HEK293 (cell line): ENCODE measurements around the gene NCKAP5.

Experiments used
- CTCF ChIA-PET: fragments of 350-600 bp; formaldehyde crosslinking; extraction: SDS; loops from one replicate; lab custom pipeline; 2021; ENCODE audit warnings: antibody characterized with exemption; lab: Yijun Ruan, JAX
- POLR2A ChIA-PET: fragments of 300-600 bp; formaldehyde crosslinking; extraction: SDS; loops from one replicate; lab custom pipeline; 2020; ENCODE audit warnings: antibody characterized with exemption, inconsistent platforms; lab: Yijun Ruan, JAX
- H3K27ac ChIP-seq: fragments of 200-500 bp; sonication (Bioruptor generic); 2 replicates; pipeline ENCODE4 v1.5.1; 2014; ENCODE audit warnings: low read depth, low read length, control low read depth, inconsistent platforms; ENCODE audit errors: extremely low read depth
- H3K36me3 ChIP-seq, 2 experiments: fragments of 200-500 bp in 1 of 2; sonication (Bioruptor generic) in 1 of 2; 1 replicate in 1 of 2; 2 replicates in 1 of 2; pipeline ENCODE4 v1.5.1; 2014 to 2017; ENCODE audit warnings: inconsistent platforms in 2 of 2, low read length in 2 of 2; ENCODE audit not compliant: control insufficient read depth in 2 of 2, insufficient read depth in 1 of 2
- H3K4me1 ChIP-seq: fragments of 200-500 bp; sonication (Bioruptor generic); 2 replicates; pipeline ENCODE4 v1.5.1; 2014; ENCODE audit warnings: mild to moderate bottlenecking, low read length, inconsistent platforms; ENCODE audit not compliant: control insufficient read depth, insufficient read depth
- H3K4me3 ChIP-seq: 2 replicates; pipeline ENCODE4 v1.5.1; 2011; ENCODE audit warnings: low read depth, mild to moderate bottlenecking, control low read depth, low read length, moderate library complexity
- H3K9me3 ChIP-seq: fragments of 200-500 bp; sonication (Bioruptor generic); 2 replicates; pipeline ENCODE4 v1.5.1; 2014; ENCODE audit warnings: low read depth, low read length, inconsistent platforms; ENCODE audit not compliant: control insufficient read depth, insufficient read depth
- ATF2 ChIP-seq: fragments of 450-650 bp; formaldehyde crosslinking; IDR thresholded peaks from 2 replicates; pipeline ENCODE4 v1.5.1; 2016; ENCODE audit warnings: missing biosample characterization, missing genetic modification characterization, low read depth
- GFI1B ChIP-seq: fragments of 450-650 bp; formaldehyde crosslinking; IDR thresholded peaks from 2 replicates; pipeline ENCODE4 v1.5.1; 2016; ENCODE audit warnings: missing biosample characterization, missing genetic modification characterization
- IKZF3 ChIP-seq: fragments of 450-650 bp; IDR thresholded peaks from 2 replicates; pipeline ENCODE4 v1.5.0; 2018; ENCODE audit warnings: missing biosample characterization, mild to moderate bottlenecking, missing genetic modification characterization, moderate library complexity
- KLF1 ChIP-seq: fragments of 450-650 bp; formaldehyde crosslinking; IDR thresholded peaks from 2 replicates; pipeline ENCODE4 v1.5.1; 2016; ENCODE audit warnings: missing biosample characterization, missing genetic modification characterization
- MZF1 ChIP-seq: fragments of 450-650 bp; formaldehyde crosslinking; IDR thresholded peaks from 2 replicates; pipeline ENCODE4 v1.5.1; 2017; ENCODE audit warnings: missing biosample characterization, missing genetic modification characterization, borderline replicate concordance
- OVOL3 ChIP-seq: fragments of 450-650 bp; formaldehyde crosslinking; IDR thresholded peaks from 2 replicates; pipeline ENCODE4 v1.5.1; 2016; ENCODE audit warnings: missing biosample characterization, missing genetic modification characterization
- PRDM1 ChIP-seq: fragments of 450-650 bp; formaldehyde crosslinking; IDR thresholded peaks from 2 replicates; pipeline ENCODE4; 2016; ENCODE audit warnings: missing biosample characterization, missing genetic modification characterization
- SP3 ChIP-seq: fragments of 450-650 bp; formaldehyde crosslinking; IDR thresholded peaks from 2 replicates; pipeline ENCODE4 v1.5.1; 2016; ENCODE audit warnings: missing biosample characterization, missing genetic modification characterization
- SP7 ChIP-seq: fragments of 450-650 bp; formaldehyde crosslinking; IDR thresholded peaks from 2 replicates; pipeline ENCODE4 v1.5.1; 2016; ENCODE audit warnings: missing biosample characterization, missing genetic modification characterization
- TSHZ1 ChIP-seq: fragments of 450-650 bp; formaldehyde crosslinking; IDR thresholded peaks from 2 replicates; pipeline ENCODE4 v1.5.1; 2016; ENCODE audit warnings: missing biosample characterization, missing genetic modification characterization, borderline replicate concordance
- YY1 ChIP-seq: fragments of 450-650 bp; formaldehyde crosslinking; IDR thresholded peaks from 2 replicates; pipeline ENCODE4 v1.5.1; 2018; ENCODE audit warnings: missing biosample characterization, missing genetic modification characterization
- ZBTB17 ChIP-seq: fragments of 450-650 bp; formaldehyde crosslinking; IDR thresholded peaks from 2 replicates; pipeline ENCODE4 v1.5.1; 2016; ENCODE audit warnings: missing biosample characterization, missing genetic modification characterization
- ZFP41 ChIP-seq: fragments of 450-650 bp; formaldehyde crosslinking; IDR thresholded peaks from 2 replicates; pipeline ENCODE4 v1.5.1; 2016; ENCODE audit warnings: missing biosample characterization, missing genetic modification characterization, borderline replicate concordance
- ZIC2 ChIP-seq: fragments of 450-650 bp; formaldehyde crosslinking; IDR thresholded peaks from 2 replicates; pipeline ENCODE4 v1.5.1; 2016; ENCODE audit warnings: missing biosample characterization, missing genetic modification characterization
- ZNF140 ChIP-seq: fragments of 450-650 bp; formaldehyde crosslinking; IDR thresholded peaks from 2 replicates; pipeline ENCODE4 v1.5.1; 2016; ENCODE audit warnings: missing biosample characterization, missing genetic modification characterization
- ZNF202 ChIP-seq: fragments of 450-650 bp; formaldehyde crosslinking; IDR thresholded peaks from 2 replicates; pipeline ENCODE4 v1.5.1; 2016; ENCODE audit warnings: missing biosample characterization, missing genetic modification characterization, borderline replicate concordance
- ZNF274 ChIP-seq, 2 experiments: fragments of 200-500 bp in 1 of 2; fragments of 450-650 bp in 1 of 2; sonication (Bioruptor generic) in 1 of 2; formaldehyde crosslinking in 1 of 2; IDR thresholded peaks; 2 replicates each; pipeline versions ENCODE4 v1.5.1 to v1.6.1; 2014 to 2016; ENCODE audit warnings: borderline replicate concordance in 1 of 2, inconsistent platforms in 1 of 2, low read length in 1 of 2, missing biosample characterization in 1 of 2, missing genetic modification characterization in 1 of 2
- ZNF280C ChIP-seq: fragments of 450-650 bp; formaldehyde crosslinking; IDR thresholded peaks from 2 replicates; pipeline ENCODE4 v1.5.1; 2016; ENCODE audit warnings: missing biosample characterization, missing genetic modification characterization
- ZNF292 ChIP-seq: fragments of 450-650 bp; formaldehyde crosslinking; IDR thresholded peaks from 2 replicates; pipeline ENCODE4 v1.5.1; 2016; ENCODE audit warnings: low read depth, missing biosample characterization, missing genetic modification characterization, borderline replicate concordance
- ZNF335 ChIP-seq: fragments of 450-650 bp; formaldehyde crosslinking; conservative IDR thresholded peaks from 2 replicates; pipeline ENCODE4 v1.5.1; 2016; ENCODE audit warnings: missing biosample characterization, missing genetic modification characterization
- ZNF341 ChIP-seq: fragments of 450-650 bp; formaldehyde crosslinking; IDR thresholded peaks from 2 replicates; pipeline ENCODE4; 2016; ENCODE audit warnings: low read depth, missing biosample characterization, missing genetic modification characterization
- ZNF354C ChIP-seq: fragments of 450-650 bp; formaldehyde crosslinking; IDR thresholded peaks from 2 replicates; pipeline ENCODE4 v1.5.1; 2016; ENCODE audit warnings: missing biosample characterization, missing genetic modification characterization, low read depth, borderline replicate concordance
- ZNF366 ChIP-seq: fragments of 450-650 bp; formaldehyde crosslinking; conservative IDR thresholded peaks from 2 replicates; pipeline ENCODE4 v1.5.1; 2016; ENCODE audit warnings: missing biosample characterization, missing genetic modification characterization
- ZNF404 ChIP-seq: fragments of 450-650 bp; formaldehyde crosslinking; IDR thresholded peaks from 2 replicates; pipeline ENCODE4 v1.5.1; 2017; ENCODE audit warnings: missing biosample characterization, missing genetic modification characterization
- ZNF488 ChIP-seq: fragments of 450-650 bp; formaldehyde crosslinking; IDR thresholded peaks from 2 replicates; pipeline ENCODE4 v1.5.1; 2016; ENCODE audit warnings: missing biosample characterization, missing genetic modification characterization
- ZNF514 ChIP-seq: fragments of 450-650 bp; formaldehyde crosslinking; IDR thresholded peaks from 2 replicates; pipeline ENCODE4 v1.5.1; 2016; ENCODE audit warnings: missing biosample characterization, missing genetic modification characterization
- ZNF560 ChIP-seq: fragments of 450-650 bp; formaldehyde crosslinking; IDR thresholded peaks from 2 replicates; pipeline ENCODE4 v1.5.1; 2017; ENCODE audit warnings: missing biosample characterization, missing genetic modification characterization, borderline replicate concordance
- ZNF660 ChIP-seq: fragments of 450-650 bp; IDR thresholded peaks from 2 replicates; pipeline ENCODE4 v1.5.1; 2018; ENCODE audit warnings: missing biosample characterization, mild to moderate bottlenecking, missing genetic modification characterization
- ZNF792 ChIP-seq: fragments of 450-650 bp; formaldehyde crosslinking; IDR thresholded peaks from 2 replicates; pipeline ENCODE4 v1.5.1; 2016; ENCODE audit warnings: missing biosample characterization, missing genetic modification characterization

NCKAP5 gene

GRCh38 chr2:133434959-133435668 lies 133.1 kb downstream of the NCKAP5 start:
- Histone ChIP-seq H3K27ac (no peak overlapping the region), H3K4me1 (peaks cover 17% of the 10 kb centered on the region), H3K9me3 (no peaks in the 10 kb centered on the region), H3K36me3 (no peaks in the 10 kb centered on the region), H3K4me3 (no peak overlapping the region)
- POLR2A ChIA-PET, result no interaction called here
- CTCF ChIA-PET, result interaction anchor here (0.6 kb wide), 1 partner anchor 348 kb away, joined by 3 read pairs; no protein-coding TSS in a partner anchor
- TF ChIP-seq ZNF274 (IDR thresholded peaks at IDR 0.05; ENCODE audit: low read length) (no peak), ZNF274 (tag by site-specific recombination; IDR thresholded peaks at IDR 0.05; ENCODE audit: borderline replicate concordance) (no peak), ZNF335 (tag by site-specific recombination) (no peak), IKZF3 (0 out of 2 replicates have a peak, but pooled peaks have one; percentile 22), ZNF341 (tag by site-specific recombination) (no peak), ZNF354C (tag by site-specific recombination) (no peak), ZBTB17 (tag by site-specific recombination) (peak; percentile 42; the same call in 1 of the 2 replicates), ZNF140 (tag by site-specific recombination) (no peak), ZNF560 (no peak), TSHZ1 (tag by site-specific recombination) (no peak), GFI1B (tag by site-specific recombination) (no peak), ZNF366 (tag by site-specific recombination) (peak; percentile 71), SP7 (tag by site-specific recombination) (peak; percentile 70), ZNF488 (tag by site-specific recombination) (no peak), ZNF514 (tag by site-specific recombination) (no peak), MZF1 (tag by site-specific recombination) (no peak), ZNF660 (tag by site-specific recombination) (no peak), SP3 (tag by site-specific recombination) (no peak), ZIC2 (no peak), OVOL3 (tag by site-specific recombination) (no peak), YY1 (tag by site-specific recombination) (no peak), KLF1 (tag by site-specific recombination) (no peak), PRDM1 (peak; percentile 79), ZNF292 (no peak), ZNF792 (tag by site-specific recombination) (no peak), ZFP41 (tag by site-specific recombination) (no peak), ZNF404 (no peak), ZNF202 (tag by site-specific recombination) (no peak), ZNF280C (tag by site-specific recombination) (no peak), ATF2 (tag by site-specific recombination) (peak; percentile 77)
